Stimulated activated naive CD8-positive, alpha-beta T cell treated with anti-CD3 and anti-CD28 coated beads, Interleukin-15, Interleukin-2, amounts not matched to agents 100 ng/mL and 50 ng/mL, for 24 hours (primary cell): Measurements from ENCODE around the gene PCYT1A.
"Not testable (repeated sequence)": the region's sequence is repeated elsewhere in the genome, so short reads cannot be mapped to it uniquely, and the experiment has no call there.

Source experiments
- H3K27ac Mint-ChIP-seq: one replicate; pipeline ENCODE4 v1.8.0; 2021; ENCODE audit warnings: mild to moderate bottlenecking, mixed read lengths
- H3K27me3 Mint-ChIP-seq: one replicate; pipeline ENCODE4 v1.8.0; 2021; ENCODE audit warnings: mixed read lengths
- H3K36me3 Mint-ChIP-seq: one replicate; pipeline ENCODE4 v1.8.0; 2021; ENCODE audit warnings: low read depth, mixed read lengths
- H3K4me1 Mint-ChIP-seq: one replicate; pipeline ENCODE4 v1.8.0; 2021; ENCODE audit warnings: low read depth, mixed read lengths
- H3K4me3 Mint-ChIP-seq: one replicate; pipeline ENCODE4 v1.8.0; 2021; ENCODE audit warnings: mild to moderate bottlenecking, mixed read lengths
- H3K9me3 Mint-ChIP-seq: one replicate; pipeline ENCODE4 v1.8.0; 2021; ENCODE audit warnings: mixed read lengths

PCYT1A gene

DNA sequence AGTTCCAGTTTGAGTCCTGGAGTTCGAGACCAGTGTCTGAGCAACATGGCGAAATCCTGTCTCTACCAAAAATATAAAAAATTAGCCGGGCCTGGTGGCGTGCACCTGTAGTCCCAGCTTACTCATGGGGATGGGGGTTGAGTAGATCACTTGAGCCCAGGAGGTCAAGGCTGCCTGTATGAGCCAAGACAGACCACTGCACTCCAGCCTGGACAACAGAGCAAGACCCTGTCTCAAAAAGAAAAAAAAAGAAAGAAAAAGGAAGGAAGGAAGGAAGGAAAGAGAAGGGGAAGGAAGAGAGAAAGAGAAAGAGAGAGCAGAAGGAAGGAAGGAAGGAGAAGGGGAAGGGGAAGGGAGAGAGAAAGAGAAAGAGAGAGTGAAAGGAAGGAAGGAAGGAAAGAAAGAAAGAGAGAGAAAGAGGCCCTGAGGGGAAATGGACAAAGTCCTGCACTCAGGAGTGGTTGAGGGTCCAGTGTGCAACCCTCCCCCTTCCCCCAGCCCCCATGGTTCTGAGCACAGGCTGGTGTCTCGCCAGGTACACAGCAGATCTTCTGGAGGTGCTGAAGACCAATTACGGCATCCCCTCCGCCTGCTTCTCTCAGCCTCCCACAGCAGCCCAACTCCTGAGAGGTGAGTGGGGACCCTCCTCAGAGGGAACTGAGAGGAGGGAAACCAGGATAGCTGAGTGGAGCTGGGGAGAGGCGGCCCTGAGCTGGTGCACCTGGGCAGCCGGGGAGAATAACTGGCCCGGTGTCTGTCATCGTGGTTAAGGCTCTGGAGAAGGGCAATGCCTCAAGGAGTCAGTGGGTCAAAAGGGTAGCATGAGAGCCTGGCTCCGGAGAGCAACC lies 70.0 kb downstream of the PCYT1A start:
- Mint-ChIP-seq H3K27me3 (no peaks in the 10 kb centered on the region), H3K4me1 (peaks cover 19% of the 10 kb centered on the region), H3K4me3 (no peak overlapping the region), H3K27ac (no peak overlapping the region), H3K36me3 (no peaks in the 10 kb centered on the region), H3K9me3 (no peaks in the 10 kb centered on the region)

DNA sequence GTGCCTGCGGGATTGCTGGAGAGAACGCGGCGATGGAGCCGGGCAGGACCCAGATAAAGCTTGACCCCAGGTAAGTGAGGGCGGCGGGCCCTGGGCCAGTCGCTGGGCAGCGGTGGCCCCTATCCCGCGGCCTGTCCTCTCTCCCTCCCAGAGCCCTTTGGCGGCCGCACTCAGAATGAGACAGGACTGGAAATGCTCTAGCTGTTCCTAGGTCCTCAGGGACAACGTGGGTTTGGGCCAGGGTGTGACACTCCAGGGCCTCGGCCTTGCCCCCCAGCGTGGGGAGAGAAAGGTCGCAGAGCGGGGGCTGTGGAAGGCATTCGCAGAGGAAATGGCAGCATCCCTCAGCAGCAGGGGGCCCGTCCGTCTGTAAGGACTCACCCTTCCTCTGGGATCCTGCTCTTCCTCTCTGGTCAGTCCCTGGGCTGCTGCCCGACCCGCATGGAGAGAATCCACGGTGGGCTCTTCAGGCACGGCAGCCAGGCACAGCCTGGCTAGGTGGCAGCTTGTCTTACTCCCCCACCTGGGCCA lies 70.8 kb downstream of the PCYT1A start:
- no peak overlapping the region for H3K27ac Mint-ChIP-seq

DNA sequence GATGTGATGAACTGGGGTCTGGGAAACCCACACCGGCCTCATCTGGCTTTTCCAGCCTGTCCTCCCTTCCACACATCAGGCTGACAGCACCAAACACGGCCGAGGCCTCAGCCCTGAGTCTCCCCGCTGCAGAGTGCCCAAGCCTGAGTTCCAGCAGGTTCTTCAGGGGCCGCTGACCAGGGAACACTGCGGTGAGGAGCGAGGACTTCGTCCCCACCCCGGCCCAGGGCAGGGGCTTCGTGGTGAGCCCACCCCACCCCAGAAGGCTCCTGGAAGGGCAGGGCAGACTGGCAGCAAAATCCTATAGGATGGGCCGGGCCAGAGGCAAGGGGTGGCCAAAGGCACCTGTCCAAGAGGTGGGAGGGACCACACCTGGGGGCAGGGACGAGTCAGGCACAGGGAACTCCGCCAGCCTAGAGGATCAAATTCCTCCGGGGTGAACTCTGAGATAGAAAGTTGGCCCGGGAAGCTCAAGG lies 71.4 kb downstream of the PCYT1A start, which contains the start of gene SLC51A:
Gene SLC51A (plus strand): TSS at position 446 of the 476 bp plus-strand sequence. CDS start 179 bp downstream, outside the sequence.
- H3K4me3 Mint-ChIP-seq = no peak within 1 kb of the TSS
- H3K27me3 Mint-ChIP-seq = no peaks in the 10 kb centered on the region
- peaks cover 19% of the 10 kb centered on the region for H3K4me1 Mint-ChIP-seq
- H3K9me3 Mint-ChIP-seq = no peaks in the 10 kb centered on the region
- H3K36me3 Mint-ChIP-seq = no peaks in the 10 kb centered on the region
- no peak within 1 kb of the TSS for H3K27ac Mint-ChIP-seq

More for the DNA sequence above, 70.8 kb downstream of the PCYT1A start:
- Mint-ChIP-seq H3K36me3 (no peaks in the 10 kb centered on the region), H3K4me1 (peaks cover 19% of the 10 kb centered on the region), H3K27me3 (no peaks in the 10 kb centered on the region), H3K9me3 (no peaks in the 10 kb centered on the region), H3K4me3 (no peak overlapping the region)

DNA sequence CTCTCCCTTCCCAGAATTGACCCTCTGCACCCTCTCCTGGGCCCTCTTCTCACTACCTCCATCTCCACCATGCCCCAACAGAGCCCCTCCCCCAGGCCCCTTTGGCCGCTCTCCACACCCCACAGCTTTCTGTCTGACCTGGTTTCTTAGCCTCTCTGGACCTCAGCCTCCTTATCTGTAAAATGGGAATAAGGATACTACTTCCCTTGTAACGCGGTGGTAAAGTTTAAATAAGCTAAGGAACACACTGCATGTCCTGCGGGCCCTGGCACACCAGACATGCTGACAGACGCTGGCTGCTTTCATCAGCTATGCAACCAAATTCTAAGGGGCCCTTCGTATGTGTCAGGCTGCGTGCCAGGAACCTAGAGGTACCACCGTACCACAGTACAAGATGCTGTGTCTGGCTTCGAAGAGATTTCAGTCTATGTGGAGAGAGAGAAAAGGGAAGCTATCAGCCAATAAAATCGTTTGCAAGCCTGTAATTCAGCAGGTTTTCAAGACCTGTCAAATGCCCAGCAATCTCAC lies 72.0 kb downstream of the PCYT1A start:
- no peaks in the 10 kb centered on the region for H3K27me3 Mint-ChIP-seq
- no peak overlapping the region for H3K4me3 Mint-ChIP-seq
- H3K36me3 Mint-ChIP-seq = no peaks in the 10 kb centered on the region
- H3K4me1 Mint-ChIP-seq = peaks cover 19% of the 10 kb centered on the region
- H3K27ac Mint-ChIP-seq = no peak overlapping the region
- H3K9me3 Mint-ChIP-seq = no peaks in the 10 kb centered on the region

DNA sequence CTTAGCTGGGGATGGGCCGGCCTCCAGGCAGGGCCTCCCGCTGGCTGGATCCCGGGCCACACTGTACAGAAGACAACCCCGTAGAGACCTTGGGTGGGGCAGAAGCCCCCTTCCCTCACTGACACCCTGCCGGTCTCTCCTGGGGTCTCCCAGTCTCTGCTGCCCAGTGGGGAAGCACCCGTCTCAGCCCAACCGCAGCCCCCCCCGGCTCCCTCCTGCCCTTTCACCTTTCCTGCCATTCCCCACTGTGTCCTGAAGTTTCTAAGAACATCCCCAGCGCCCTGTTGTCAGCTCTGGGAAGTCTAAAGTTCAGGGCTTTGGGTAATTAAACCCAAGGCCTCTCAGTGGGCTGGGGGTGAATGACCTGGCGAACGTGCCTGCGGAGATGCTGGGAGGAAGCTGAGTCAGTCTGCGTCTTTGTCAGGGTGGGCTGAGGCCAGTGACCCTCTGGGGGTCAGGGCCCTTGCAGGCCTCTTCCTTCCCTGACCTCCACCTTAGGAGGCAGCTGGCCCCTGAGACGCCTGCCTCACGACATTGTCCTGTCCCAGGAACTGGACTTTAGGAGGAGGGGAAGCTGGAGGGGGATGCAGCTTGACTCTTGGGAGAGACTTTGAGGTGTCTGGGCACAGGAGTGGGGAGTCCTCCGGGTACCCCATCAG lies 72.6 kb downstream of the PCYT1A start:
- Mint-ChIP-seq H3K4me3 (no peak overlapping the region), H3K27me3 (no peaks in the 10 kb centered on the region), H3K36me3 (no peaks in the 10 kb centered on the region), H3K4me1 (peaks cover 17% of the 10 kb centered on the region), H3K27ac (no peak overlapping the region), H3K9me3 (no peaks in the 10 kb centered on the region)

DNA sequence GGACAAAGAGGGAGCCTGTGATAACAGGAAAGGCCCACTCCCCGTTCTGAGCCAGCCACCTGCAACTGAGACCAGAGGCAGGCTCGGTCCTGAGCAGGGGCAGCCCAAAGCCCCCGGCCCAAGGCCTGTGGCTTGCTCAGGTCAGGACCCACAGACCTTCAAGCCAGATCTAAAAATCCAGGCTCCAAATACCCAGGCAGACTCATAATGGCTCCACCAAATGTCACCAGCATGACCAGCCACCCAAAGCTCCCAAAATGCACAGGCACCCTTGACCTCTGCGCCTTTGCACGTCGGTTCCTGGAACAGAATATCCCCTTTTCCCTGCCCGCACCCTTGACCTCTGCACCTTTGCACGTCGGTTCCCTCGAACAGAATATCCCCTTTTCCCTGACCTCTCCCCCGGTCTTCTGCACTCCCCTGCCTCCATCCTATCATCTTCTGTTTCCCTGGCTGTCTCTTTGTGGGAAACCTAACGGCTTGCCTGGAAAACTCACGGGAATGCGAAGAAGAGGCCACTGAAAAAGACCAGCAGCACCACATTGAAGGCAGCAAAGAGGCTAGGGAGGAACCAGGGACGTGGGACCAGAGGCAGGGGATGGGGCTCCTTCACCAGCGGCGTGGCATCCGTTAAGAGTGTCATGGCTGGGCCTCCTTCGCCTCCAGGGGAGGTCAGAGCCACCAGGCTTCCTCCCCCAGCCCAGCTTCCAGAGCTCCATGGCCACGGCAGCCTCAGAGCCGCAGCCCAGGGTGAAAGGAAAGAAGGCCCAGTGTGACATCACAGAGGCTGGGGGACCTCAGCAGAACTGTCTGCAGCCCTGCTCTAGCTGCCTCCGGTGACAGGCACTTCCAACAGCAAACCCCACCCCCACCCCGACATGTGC lies 76.6 kb downstream of the PCYT1A start, which contains the start of gene ZDHHC19:
Gene ZDHHC19 (minus strand): TSS at position 728 of the 884 bp plus-strand sequence. CDS start 85 bp downstream, at position 643.
- Mint-ChIP-seq H3K27me3 (no peaks in the 10 kb centered on the region), H3K4me1 (peaks cover 7% of the 10 kb centered on the region), H3K27ac (peak within 1 kb of the TSS; percentile 32), H3K36me3 (no peaks in the 10 kb centered on the region), H3K4me3 (no peak within 1 kb of the TSS), H3K9me3 (no peaks in the 10 kb centered on the region)

DNA sequence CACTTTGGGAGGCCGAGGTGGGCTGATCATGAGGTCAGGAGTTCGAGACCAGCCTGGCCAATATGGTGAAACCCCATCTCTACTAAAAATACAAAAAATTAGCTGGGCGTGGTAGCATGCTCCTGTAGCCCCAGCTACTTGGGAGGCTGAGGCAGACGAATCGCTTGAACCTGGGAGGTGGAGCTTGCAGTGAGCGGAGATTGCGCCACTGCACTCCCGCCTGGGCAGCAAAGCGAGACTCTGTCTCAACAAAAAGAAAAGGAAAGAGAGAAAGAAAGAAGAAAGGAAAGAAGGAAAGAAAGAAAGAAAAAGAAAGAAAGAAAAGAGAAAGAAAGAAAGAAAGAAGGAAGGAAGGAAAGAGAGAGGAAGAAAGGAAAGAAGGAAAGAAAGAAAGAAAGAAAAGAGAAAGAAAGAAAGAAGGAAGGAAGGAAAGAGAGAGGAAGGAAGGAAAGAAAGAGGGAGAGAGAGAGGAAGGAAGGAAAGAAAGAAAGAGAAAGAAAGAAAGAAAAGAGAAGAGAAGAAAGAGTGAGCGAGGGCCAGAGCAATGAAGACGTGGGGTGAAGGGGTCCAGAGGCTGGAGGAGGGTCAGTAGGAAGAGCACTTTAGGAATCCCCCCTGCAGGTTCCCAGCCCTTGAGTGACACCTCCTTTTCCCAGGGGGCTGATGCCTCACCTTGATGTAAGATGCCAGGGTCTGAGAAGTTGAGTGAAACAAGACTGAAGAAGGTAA lies 77.4 kb downstream of the PCYT1A start:
- H3K27ac Mint-ChIP-seq = peak overlapping the region; percentile 32
- H3K9me3 Mint-ChIP-seq, H3K27me3 Mint-ChIP-seq, H3K4me3 Mint-ChIP-seq, H3K36me3 Mint-ChIP-seq: not testable (repeated sequence)
- peaks cover 12% of the 10 kb centered on the region for H3K4me1 Mint-ChIP-seq

DNA sequence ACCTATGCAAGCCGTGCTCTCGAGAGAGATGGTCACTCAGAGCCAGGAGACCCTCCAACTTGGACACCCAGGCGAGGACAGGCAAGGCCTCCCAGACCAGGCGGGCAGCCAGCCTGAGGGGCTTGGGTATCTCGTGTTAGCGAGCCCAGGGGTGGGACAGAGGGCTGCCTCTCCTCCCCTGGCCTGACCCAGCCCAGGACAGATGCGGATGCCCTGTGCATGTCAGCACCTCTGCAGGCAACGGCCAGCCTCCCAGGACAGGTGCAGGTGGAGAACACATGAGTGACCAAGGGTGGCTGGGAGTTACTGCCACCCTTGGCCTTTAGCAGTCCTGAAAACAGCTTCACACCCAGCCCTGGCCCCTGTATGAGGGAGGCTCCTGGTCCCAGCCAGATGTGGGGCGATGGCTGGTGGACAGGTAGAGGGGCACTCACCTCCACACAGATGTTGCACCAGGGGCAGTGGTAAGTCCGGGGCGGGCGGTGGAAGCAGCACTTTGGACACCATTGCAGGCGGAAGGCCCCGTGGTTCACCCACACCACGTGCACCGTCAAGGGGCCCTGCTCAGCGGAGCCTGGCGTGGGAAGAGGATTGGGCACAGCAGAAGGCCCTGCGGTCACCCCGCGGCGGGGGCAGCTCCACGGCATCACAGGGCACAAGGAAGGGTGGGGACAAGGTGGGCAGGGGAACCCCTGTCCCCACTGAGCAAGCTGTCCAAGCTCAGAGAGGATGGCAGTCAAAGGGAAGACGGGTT lies 78.4 kb downstream of the PCYT1A start:
- Mint-ChIP-seq H3K27ac (no peak overlapping the region), H3K4me3 (peak overlapping the region; percentile 20), H3K36me3 (no peaks in the 10 kb centered on the region), H3K4me1 (peaks cover 13% of the 10 kb centered on the region), H3K9me3 (no peaks in the 10 kb centered on the region), H3K27me3 (peaks cover 6% of the 10 kb centered on the region)

DNA sequence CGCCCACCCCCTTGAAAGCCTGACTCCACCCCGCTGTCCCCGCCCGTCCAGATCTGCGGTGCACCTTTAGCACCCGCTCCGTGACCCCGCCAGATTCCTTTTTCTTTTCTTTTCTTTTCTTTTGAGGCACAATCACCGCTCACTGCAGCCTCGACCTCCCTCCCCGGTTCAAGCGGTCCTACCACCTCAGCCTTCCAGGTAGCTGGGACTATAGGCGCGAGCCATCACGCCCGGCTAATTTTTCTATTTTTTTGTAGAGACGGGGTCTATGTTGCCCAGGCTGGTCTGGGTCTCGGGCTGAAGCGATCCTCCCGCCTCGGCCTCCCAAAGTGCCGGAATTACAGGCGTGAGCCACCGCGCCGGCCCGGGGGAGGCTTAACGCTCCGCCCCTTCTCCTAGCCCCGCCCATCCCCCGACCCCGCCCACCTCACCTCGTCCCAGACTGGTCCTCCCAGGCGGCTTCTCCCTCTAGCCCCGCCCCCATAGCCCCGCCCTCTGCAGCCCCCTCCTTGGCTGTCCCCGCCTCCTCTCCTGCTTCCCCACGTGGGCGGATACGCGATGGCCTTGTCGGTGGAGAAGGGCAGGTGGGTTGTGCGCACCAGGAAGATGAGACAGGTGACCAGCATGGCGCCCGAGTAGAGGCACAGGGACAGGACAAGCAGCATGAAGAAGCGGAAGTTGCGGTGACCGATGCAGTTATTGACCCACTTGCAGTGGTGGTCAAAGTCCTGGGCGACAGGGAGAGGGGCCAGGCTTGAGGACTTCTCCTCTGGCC lies 79.5 kb downstream of the PCYT1A start:
- Mint-ChIP-seq H3K9me3 (no peaks in the 10 kb centered on the region), H3K4me3 (peak overlapping the region; percentile 74), H3K27ac (no peak overlapping the region), H3K4me1 (peaks cover 22% of the 10 kb centered on the region), H3K27me3 (peaks cover 6% of the 10 kb centered on the region), H3K36me3 (no peaks in the 10 kb centered on the region)

DNA sequence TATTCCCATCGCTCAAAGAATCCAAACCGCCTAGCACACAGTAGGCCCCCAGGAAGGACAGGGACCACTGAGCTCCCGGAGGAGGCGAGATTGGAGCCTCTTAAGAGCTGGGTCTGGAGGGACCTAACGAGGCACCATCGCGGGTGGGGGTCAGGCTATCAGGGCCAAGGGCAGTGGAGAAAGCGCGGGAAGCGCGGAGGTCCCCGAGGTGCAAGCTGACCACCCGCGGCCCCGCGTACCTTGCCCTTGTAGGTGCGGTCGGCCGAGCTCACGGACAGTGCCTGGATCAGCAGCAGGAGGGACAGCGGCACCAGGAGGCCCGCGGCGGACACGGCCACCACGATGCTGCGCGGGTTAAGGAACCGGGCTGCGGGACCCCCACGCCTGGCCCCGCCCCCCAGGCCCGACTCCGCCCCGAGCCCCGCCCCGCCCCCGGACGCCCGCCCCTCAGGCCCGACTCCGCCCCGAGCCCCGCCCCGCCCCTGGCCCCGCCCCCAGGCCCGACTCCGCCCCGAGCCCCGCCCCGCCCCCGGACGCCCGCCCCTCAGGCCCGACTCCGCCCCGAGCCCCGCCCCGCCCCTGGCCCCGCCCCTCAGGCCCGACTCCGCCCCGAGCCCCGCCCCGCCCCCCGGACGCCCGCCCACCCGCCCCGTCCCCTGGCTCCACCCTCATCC lies 80.2 kb downstream of the PCYT1A start:
- H3K9me3 Mint-ChIP-seq = no peaks in the 10 kb centered on the region
- peaks cover 25% of the 10 kb centered on the region for H3K4me1 Mint-ChIP-seq
- no peaks in the 10 kb centered on the region for H3K36me3 Mint-ChIP-seq
- H3K4me3 Mint-ChIP-seq = peak overlapping the region; percentile 74
- peaks cover 6% of the 10 kb centered on the region for H3K27me3 Mint-ChIP-seq
- H3K27ac Mint-ChIP-seq = no peak overlapping the region

DNA sequence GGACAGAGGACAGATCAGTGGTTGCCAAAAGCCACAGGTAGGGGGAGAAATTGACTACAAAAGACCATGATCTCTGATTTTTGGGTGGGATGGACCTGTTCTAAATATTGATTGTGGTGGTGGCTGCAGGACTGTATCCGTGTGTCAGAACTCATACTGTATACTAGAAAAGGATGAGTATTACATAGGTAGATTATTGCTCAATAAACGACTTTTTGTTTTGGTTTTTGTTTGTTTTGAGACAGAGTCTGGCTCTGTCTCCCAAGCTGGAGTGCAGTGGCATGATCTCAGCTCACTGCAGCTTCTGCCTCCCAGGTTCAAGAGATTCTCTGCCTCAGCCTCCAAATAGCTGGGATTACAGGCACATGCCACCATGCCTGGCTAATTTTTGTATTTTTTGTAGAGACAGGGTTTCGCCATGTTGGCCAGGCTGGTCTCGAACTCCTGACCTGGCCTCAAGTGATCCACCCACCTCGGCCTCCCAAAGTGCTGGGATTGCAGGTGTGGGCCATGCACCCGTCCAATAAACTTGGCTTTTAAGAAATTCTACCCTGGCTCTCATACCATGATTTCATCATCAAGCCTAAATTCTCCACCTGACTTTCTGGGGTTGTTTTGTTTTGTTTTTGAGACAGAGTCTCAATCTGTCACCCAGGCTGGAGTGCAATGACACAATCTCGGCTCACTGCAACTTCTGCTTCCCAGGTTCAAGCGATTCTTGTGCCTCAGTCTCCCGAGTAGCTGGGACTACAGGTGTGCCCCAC lies 81.9 kb downstream of the PCYT1A start:
- not testable (repeated sequence) for H3K27me3 Mint-ChIP-seq, H3K9me3 Mint-ChIP-seq, H3K36me3 Mint-ChIP-seq, H3K4me3 Mint-ChIP-seq, H3K27ac Mint-ChIP-seq
- peaks cover 25% of the 10 kb centered on the region for H3K4me1 Mint-ChIP-seq

DNA sequence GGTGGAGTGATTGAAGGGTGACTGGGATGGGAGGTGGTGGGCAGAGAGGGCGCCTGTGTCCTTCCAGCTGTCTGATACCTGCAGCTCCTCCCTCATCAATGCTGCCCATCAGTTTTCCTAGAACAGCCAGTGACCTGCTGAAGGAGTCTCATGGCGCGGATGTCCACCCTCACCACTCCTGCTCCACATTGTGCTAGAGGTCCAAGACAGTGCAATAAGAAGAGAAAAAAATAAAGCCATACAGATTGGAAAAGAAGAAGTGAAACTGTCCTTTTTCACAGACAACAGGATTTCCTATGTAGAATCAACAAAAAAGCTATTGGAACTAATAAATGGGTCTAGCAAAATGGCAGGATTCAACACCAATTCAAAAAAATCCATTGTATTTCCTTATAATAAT lies 83.7 kb downstream of the PCYT1A start:
- no peak overlapping the region for H3K27ac Mint-ChIP-seq
- H3K27me3 Mint-ChIP-seq = peaks cover 6% of the 10 kb centered on the region
- H3K36me3 Mint-ChIP-seq = no peaks in the 10 kb centered on the region
- peaks cover 25% of the 10 kb centered on the region for H3K4me1 Mint-ChIP-seq
- no peak overlapping the region for H3K4me3 Mint-ChIP-seq
- no peaks in the 10 kb centered on the region for H3K9me3 Mint-ChIP-seq
